Renal cortical epithelial cell (primary cell): ENCODE measurements around the gene ZDHHC11B. TPM values are rescaled to one million over a fixed set of nuclear protein-coding genes. Genes with fewer than 3 reads are reported as not detected.
"Not testable (repeated sequence)": the region's sequence is repeated elsewhere in the genome, so short reads cannot be mapped to it uniquely, and the experiment has no call there.

Experiments
- DNase-seq: peaks from one replicate; pipeline ENCODE4 v3.0.0-alpha.2; 2011; ENCODE audit warnings: low read depth
- total RNA-seq: library from RNA; depleted of rRNA; stranded (reverse); fragments of >200 nt; gene quantifications from 2 replicates; pipeline ENCODE4 v1.2.3, GENCODE V29; 2014

Gene ZDHHC11B
- total RNA-seq = not detected in 2 replicates

DNA sequence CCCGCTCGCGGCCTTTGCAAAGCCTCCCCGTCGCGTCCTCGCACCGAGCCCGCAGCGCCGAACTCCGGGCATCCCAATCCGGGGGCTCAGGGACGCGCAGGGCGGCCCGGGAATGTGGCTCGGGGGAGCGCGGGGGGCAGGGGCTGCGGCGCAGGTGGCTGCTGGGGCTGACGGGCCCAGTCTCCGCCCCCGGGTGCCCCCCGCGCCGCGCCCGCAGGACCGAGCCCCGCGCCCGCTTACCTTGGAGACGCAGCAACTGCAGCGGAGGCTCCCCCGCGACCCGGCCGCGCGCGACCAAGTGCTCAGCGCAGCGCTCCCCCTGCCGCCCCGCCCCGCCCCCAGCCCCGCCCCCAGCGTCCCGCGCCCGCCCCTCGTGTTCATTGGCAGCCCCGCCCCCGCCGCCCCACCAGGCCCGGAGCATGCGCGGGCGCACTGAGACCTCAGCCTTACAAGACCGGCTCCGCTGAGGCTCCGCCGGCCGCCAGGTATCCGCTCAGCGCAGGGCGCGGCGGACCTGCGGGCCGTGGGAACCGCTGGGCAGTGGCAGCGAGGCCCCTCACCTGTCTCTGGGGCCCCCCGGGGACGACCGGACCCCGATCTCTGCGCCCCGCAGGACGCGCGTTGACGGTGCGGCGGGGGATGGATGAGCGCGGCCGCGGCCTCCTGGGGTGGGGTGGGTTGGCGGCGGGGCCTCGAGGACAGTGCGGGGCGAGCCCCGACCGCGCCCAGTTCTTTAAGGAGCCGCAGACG lies at the start of gene ZDHHC11B:
Gene ZDHHC11B (minus strand): TSS at position 302 of the 750 bp plus-strand sequence. CDS start 17,810 bp downstream, outside the sequence.
- DNase-seq = peak; percentile 15

DNA sequence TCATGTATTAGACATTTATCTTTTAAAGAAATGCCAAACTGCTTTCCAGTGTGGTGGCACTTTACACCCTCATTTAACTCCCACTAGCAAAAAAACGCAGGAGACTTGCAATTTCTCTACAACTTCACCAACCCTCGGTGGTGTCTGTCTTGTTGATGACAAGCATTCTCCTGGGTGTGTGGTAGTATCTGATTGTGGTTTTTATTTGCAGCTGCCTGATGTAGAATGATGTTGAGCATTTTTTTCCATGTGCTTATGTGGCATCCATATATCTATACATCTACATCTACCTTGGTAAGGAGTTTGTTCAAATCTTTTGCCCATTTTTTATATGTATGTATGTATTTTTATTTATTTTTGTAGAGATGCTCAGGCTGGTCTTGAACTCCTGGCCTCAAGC lies 49.5 kb upstream of the ZDHHC11B start:
- DNase-seq = not testable (repeated sequence)

- not testable (repeated sequence) for DNase-seq
Measured at GRCh38 chr5:828194-828593, 43.7 kb upstream of the ZDHHC11B start.

- DNase-seq = not testable (repeated sequence)
Measured at GRCh38 chr5:825544-825943, 41.0 kb upstream of the ZDHHC11B start.

GRCh38 chr5:821504-821903 lies 37.0 kb upstream of the ZDHHC11B start:
- no peak for DNase-seq

- DNase-seq = no peak
Measured at GRCh38 chr5:820245-820644, 35.7 kb upstream of the ZDHHC11B start.

DNA sequence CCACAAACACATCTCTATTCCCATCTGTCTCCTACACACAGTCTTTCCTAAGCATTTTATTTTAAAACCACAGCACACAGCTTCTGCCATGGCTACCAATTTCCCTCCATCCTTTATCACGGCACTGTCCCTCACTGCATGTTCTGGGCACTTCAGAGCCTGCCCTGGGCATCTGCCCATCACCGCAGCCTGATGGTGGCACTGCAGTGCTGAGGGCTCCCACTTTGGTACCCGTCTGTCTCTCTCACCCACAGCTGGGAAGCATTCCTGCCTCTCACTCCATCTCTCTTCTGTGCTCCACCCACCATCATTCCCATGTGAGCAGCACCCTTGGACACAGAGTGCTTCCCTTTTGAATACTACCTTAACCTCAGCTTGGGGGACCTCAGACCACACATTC lies 34.5 kb upstream of the ZDHHC11B start:
- DNase-seq = no peak

DNA sequence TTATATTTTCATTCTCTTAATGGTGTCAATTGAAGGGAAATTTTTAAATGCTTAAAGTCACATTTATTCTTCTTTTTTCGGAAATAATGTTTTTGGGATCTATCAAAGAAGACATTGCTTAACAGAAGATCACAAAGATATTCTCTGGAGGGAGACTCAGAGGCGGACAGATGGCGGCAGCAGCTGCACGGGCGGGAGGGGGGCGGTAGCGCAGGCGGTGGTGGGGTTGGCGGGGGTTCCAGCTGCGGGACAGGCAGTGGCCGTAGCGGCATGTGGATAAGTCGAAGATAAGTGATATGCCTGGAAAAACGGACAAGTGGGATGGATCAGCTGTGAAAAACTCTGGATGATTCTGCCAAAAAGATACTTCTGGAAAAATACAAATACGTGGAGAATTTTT lies 31.6 kb upstream of the ZDHHC11B start:
- DNase-seq = no peak

DNA sequence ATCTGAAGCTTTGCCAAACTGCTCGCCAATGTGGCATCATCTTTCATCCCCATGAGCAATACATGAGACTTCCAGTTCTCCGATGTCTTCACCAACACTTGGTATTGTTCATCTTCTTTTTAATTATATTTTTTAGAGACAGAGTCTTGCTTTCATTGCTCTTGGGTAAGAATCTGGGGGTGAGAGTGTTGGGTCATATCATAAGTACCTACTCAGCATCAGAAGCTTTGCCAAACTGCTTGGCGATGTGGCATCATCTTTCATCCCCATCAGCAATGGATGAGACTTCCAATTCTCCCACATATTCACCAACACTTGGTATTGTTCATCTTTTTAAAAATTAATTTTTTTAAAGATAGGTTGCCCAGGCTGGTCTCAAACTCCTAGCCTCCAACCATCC lies 30.9 kb upstream of the ZDHHC11B start:
- no peak for DNase-seq

DNA sequence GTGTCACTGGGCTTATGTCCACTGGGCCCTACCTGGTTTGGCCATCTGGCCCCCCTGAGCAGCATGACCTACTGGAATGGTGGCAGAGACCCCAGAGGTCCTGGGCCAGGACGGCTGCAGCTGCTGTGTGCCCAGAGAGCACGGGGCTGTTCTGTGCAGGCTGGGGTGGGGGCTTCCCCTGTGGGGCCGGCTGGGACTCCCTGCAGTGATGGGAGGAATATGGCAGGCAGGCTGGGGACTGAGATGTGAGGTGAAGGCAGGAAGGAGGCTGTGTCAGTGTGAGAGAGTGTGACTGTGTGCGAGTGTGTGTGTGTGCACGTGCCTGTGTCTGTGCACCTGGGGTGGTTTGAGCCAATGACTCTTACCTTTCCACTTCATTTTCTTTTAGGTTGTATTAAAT lies 29.0 kb upstream of the ZDHHC11B start:
- DNase-seq = not testable (repeated sequence)

- DNase-seq = not testable (repeated sequence)
Measured at GRCh38 chr5:811384-811783, 26.9 kb upstream of the ZDHHC11B start.

DNA sequence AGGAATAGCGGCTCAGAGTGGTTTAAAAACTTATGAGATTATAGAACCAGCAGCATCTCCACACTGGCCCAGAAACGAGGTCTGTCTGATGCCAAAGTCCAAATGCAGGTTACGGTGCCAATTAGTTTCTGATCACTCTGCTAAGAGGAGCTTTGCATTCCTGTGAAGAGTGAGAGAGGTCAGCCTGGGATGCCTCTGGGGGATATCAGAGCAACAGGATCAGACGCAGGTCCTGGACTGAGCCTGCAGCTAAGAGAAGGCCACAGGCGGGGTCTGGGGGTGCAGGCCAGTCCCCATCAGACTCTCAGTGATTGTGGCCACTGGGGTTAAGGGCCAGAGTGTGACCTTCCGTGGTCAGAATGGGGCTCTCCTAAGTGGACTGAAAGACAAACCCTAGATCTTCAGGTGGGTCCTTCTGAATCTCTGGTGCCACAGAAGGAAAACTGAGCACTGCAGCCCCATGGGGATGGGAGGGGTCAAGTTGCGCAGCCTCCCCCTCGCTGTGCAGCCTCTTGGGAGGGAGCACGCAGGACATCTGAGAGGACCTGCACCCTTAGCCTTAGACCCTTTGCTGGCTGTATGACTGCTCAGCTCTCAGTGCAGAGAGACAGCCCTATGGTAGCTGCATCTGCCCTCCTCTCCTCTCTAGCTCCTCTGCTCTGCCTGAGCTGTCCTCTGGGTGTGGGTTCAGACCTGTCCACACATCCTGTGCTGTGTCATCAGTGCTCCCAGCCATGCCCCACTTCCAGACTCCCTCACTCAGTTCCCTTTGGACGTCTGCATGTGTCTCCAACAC lies 23.4 kb upstream of the ZDHHC11B start:
- DNase-seq = not testable (repeated sequence)

DNA sequence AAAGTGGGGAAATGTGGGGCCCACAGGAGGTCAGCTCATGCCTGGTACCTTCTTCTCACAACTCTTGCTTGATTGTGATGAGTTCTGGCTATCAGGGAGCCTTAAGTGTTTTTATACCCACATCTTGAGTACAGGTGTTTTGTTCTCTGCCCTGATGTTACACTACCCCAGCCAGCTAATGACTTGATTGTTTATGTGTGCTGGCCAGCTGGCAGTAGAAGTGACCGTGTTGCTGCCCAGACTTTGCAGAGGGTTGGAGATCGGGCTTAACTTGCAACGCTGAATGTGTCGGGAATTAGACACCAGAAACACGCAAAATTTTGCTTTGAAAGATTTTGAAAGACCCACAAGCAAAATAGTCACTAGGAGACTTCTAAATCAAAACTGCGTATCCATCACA lies 16.9 kb upstream of the ZDHHC11B start:
- DNase-seq = no peak

DNA sequence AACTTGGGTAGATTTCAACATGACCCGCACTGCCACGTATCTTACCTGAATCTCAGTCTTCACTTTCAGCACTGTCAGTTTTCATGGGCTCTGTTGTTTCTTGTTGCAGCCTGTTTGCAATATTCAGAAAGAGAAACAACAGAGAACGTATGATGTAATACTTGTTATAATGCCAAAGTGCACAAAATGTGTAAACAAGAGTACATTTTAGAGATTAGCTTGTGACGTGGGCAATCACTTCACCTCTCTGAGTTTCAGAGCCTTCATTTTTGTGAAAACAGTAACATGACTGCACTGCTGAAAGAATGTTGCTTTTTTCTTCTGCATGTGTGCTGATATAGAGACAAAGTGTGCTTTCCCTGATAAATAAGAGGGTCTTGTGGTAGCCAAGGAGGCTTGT lies 16.5 kb upstream of the ZDHHC11B start:
- DNase-seq = not testable (repeated sequence)

GRCh38 chr5:798505-799138 lies 14.1 kb upstream of the ZDHHC11B start:
- not testable (repeated sequence) for DNase-seq

- DNase-seq = not testable (repeated sequence)
Measured at GRCh38 chr5:797986-798385, 13.5 kb upstream of the ZDHHC11B start.

GRCh38 chr5:795873-796272 lies 11.3 kb upstream of the ZDHHC11B start:
- not testable (repeated sequence) for DNase-seq

GRCh38 chr5:794948-795347 lies 10.4 kb upstream of the ZDHHC11B start:
- not testable (repeated sequence) for DNase-seq

- not testable (repeated sequence) for DNase-seq
Measured at GRCh38 chr5:788703-789102, 4.2 kb upstream of the ZDHHC11B start.

- DNase-seq = not testable (repeated sequence)
Measured at GRCh38 chr5:787857-788233, 3.3 kb upstream of the ZDHHC11B start.

GRCh38 chr5:787224-787856 lies 2.8 kb upstream of the ZDHHC11B start:
- DNase-seq = not testable (repeated sequence)

GRCh38 chr5:785181-785705 lies 714 bp upstream of the ZDHHC11B start:
- DNase-seq = not testable (repeated sequence)
